Dermis microvascular lymphatic vessel endothelial cell (primary cell): ENCODE measurements around the gene AUTS2. TPM values are rescaled to one million over a fixed set of nuclear protein-coding genes. Genes with fewer than 3 reads are reported as not detected.

Experiments used
- DNase-seq, 2 donors: peaks; one replicate each; pipeline versions ENCODE4 v3.0.0 to v3.0.0-alpha.2; 2010; ENCODE audit warnings: low read depth in 2 of 2
- total RNA-seq: library from RNA; depleted of rRNA; stranded (reverse); fragments of >200 nt; gene quantifications from 2 replicates; pipeline ENCODE4 v1.2.1, GENCODE V29; 2014

The AUTS2 gene
- total RNA-seq, 1 donor from 2014 or later, result 0.51 TPM

DNA sequence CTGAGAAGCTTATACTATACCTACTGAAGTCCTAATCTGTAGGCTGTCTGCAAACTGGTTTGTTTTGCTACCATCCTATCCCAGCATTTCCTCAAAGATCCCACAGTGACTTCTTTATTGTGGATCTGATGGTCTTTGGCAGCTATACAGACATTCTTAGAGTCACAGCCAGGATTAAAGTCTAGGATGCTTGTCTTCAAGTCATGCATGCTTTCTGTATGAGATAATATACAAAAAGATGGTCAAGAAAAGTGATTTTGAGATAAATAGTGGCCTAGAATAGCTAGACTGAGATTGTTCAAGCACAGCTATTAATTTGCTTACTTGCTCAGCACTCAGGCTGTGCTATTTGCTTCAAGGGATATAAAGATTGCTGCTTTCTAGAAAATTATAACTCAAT lies 454.4 kb downstream of the AUTS2 start:
- DNase-seq, result no peak

DNA sequence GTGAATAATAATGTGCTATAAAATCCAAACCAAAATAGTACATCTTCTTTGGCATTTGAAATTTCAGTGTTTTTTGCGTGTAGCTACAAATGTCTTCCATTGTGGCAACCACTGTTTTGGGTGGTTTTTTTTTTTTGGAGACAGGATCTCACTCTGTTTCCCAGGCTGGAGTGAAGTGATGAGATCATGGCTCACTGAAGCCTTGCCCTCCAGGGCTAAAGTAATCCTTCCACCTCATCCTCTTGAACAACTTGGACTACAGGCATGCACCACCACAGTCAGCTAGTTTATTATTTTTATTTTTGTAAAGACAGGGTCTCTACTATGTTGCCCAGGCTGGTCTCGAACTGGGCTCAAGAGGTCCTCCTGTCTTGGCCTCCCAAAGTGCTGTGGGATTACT lies 455.1 kb downstream of the AUTS2 start:
- DNase-seq, result no peak

DNA sequence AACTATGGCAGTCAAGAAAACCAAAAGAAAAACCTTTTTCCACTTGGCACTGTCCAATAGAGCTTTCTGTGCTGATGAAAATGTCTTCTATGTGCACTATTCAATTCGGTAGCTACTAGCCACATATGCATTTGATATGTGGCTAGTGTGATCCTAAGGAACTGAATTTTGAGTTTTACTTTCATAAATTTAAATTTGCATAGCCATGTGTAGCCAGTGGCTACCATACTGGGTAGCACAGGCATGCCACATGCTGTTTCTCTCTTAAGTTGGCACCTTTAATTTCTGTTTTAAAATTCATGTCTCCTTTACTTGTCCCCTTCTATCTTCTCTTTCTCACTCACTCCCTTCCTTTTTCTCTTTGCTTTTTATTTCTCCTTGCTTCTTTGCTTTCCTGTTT lies 455.7 kb downstream of the AUTS2 start:
- no peak for DNase-seq

DNA sequence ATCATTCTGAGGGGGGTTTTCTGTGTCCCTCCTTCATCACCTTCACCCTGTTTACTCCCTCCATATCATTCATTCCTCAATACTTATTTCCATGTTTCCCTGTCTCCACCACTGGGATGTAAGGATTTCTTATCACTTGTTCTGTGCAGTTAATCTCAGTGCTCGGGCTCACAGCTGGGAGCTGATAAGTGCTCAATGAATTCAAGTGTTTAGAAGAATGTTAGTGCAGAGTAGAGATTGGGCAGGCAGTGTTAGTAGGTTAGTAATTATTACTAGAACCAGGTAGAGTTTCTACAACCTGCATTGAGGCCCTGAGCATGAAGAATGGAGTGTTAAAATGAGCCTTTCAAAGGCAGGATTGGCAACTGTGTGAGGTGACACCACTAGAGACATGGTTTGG lies 458.1 kb downstream of the AUTS2 start:
- no peak for DNase-seq

DNA sequence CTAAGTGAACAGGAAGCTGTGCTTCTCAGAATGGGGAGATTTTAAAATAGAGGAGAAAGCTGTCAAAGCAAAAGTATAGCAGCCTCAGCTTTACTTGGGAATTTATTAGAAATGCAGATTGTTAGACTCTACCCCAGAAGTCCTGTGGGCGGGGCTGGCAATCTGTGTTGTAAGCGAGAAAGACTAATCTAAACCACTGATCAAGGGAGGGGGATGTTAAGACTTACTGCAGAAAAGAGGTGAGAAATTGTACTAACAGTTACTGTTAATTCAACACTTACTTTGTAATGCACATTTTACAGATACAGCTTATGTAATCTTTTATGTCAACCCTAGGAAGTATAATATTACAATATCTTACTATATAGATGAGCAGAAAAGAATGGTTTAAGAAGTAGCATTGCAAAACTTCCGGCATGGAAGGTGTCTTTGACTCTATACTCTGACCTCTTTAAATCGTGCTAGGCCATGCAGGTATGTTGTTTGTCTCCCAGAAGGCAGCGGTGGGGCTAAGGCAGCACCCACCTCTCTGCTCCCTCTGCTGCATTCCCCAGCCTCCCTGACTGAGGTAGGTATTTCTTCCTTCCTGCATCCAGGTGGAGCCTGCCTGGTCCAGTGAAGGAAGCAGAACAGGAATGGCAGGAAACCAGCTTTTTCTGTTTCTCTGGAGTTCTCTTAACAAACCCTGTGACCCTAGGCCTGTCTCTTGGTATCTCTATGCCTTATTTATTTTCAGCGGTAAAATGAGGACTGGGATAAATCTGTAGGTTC lies 462.2 kb downstream of the AUTS2 start:
- no peak for DNase-seq

DNA sequence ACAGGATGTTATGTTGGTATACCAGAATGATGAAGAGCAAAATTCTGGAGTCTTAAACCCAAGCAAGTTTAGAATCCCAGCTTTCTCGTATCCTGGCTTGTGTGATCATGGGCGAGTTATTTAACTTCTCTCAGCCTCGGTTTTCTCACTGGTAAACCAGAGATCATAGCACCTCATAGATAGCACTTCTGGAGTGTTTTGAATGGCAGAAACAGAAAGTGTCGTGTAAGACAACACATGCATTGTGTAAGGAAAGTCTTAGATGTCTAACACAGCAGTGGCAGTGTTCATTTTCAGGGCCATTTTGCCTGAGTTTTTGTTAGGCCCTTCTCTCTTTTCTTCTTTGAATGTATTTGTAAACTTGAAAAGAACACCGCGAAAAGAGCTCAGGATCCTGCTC lies 465.1 kb downstream of the AUTS2 start:
- no peak for DNase-seq

DNA sequence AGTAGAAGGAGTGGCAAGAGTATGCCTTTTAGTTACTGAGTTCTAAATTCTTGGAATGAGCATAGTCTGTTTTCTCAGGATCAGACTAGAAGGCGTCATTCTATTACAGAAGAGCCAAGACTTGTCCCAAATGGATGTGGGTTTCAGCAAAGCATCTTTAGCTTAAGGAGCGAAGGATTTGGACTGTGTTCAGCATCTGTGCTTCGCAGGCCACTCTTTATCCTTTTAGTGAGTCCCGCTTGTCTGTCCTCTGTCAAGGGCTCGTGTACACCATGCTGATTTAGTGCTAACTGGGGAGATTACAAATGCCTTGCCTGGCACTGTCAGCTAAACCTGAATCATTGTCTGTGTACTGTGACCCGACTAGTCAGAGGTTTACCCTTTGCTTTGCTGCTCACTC lies 465.7 kb downstream of the AUTS2 start:
- no peak for DNase-seq

DNA sequence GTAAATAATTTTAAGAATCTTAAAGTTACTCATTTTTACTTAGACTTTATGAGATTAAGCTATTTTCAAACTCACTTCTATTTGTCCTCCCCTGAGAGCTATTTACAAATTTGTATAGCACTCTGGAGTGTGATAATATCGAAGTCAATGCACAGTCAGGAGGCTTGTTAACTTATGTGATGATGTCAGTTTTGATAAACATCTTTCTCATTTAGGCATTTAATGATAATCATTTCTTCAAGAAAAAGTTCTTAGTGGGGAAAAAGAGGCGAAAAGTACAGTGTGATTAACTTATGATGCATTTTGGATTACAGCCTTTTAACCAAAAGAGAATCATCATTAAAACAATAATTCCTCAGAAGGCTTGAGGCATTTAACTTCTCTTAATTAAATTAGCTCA lies 468.6 kb downstream of the AUTS2 start:
- DNase-seq, result no peak

DNA sequence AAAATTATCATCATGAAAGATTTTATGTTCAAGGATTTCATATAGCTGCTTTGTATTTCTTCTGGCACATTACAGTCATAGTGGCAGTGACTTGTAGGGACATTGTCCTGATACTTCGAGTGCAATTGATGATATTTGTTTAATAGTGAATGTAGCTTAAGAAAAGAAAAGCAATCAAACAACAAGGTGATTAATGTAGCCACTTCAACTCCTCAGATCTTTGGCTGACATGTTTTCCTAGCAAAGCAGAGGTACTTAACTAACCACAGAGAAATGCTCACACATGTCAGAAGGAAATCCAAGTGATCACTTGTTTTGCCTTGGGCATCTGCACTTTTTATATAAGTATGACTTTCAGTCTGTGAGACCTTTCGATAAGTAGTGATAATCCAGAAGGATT lies 470.3 kb downstream of the AUTS2 start:
- no peak for DNase-seq

DNA sequence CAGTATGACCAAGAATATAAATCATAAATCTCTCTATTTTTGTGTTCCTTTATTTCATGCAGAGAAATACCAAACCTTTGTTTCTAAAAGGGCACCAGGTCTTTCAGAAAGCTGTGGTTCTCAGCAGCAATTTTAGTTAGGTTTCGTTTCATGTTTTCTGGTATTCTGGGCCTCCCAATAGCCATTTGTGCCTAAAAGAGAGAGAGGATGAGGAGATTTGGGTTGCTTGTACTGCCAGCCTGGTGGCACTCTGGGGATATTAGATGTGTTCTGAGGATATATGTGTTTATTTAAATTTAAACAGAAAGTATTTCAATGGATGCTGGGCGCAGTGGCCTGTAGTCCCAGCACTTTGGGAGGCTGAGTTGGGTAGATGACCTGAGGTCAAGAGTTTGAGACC lies 471.7 kb downstream of the AUTS2 start:
- DNase-seq, result no peak

DNA sequence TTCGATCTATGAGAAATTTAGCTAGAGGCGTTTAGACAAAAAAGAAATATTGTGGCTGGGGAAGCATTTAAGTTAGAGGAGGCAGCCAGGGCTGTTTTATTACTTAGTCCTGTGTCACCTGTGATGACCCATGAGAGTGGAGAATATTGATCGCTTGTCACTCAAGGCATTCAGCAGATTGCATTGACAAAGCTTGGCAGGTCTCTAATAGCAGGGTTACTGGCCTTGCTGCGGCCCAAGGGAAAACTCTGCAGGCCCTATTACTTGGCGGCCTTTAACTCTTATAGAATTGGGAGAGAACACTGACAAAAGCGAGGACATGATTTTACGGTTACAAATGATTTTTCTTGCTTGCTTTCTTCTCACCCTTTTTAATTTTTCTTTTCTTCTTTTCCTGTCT lies 473.5 kb downstream of the AUTS2 start:
- DNase-seq, result no peak

DNA sequence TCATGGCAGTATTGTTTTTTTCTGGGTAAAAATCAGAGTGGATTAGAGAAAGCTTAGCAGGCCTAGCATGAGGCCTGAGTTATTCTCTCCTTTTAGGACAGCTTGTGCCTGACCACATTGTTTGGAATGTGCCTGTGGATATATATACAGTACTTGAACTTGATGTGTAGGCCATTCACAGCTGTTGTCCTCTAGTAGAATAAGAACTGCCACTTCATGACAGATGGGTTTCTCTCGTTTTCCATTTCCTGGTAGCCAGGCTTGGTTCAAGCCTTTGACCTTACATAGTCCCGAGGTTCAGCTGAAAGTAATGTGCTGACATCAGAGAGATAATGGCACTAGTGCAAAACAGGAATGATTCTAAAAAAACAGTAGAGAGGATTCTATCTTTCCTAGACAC lies 473.9 kb downstream of the AUTS2 start:
- no peak for DNase-seq

DNA sequence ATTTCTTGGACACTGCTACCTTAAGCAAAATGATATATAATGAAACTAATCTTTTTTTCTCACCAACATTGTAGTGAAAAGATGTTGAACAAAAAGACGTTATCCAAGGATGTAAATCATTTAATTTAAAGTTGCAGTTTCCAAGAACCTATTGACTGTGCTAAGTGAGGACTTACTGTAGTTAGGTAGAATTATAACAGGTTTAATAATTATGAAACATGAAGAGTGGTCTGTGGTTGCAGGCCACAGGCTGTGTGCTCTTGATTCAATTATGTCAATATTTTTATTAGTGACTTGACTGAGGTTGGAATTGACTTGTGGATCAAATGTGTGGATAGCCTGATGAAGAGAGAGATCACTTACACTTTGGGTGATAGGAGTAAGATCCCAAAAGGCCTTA lies 478.1 kb downstream of the AUTS2 start:
- no peak for DNase-seq

DNA sequence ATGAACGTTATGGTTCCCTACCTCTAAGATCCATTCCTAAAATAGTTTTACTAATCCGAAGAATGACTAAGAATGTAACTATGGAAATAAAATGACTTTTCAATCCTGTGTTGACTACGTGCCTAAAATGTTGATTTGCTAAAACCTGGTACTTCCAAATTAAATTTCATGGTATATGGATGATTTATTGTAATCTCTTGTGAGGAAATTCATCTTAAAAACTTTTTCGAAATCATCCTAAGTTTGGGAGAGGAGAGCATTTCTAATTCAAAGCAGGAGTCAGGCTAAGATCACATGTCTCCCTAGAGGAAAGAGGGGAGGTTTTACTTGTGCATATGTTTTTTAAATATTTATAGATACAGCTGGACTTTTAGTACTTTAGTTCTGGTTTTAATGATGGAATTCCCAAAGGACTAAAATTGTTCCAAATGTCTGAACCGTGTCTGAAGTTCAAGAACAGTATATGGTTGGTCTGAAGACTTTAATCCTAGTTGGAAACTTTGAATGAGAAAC lies 483.9 kb downstream of the AUTS2 start:
- no peak for DNase-seq

DNA sequence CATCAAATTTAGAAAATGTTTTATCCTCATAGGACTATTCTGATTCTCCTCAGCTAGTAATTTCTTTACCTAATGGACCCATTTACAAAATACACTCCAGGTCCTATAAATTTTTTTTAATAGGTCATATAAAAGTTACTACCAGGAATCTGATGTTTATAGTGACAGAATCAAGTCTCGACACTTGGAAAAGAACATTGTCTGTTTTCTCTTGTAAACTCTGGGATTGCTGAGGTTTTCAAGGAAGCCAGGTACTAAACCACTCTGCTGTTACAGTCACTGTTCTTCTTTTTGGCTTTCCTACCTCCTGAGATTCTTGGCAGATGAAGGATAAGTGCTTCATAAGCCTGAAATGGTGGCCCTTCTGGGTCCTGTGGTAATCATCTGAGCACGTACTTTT lies 493.1 kb downstream of the AUTS2 start:
- DNase-seq, result no peak

DNA sequence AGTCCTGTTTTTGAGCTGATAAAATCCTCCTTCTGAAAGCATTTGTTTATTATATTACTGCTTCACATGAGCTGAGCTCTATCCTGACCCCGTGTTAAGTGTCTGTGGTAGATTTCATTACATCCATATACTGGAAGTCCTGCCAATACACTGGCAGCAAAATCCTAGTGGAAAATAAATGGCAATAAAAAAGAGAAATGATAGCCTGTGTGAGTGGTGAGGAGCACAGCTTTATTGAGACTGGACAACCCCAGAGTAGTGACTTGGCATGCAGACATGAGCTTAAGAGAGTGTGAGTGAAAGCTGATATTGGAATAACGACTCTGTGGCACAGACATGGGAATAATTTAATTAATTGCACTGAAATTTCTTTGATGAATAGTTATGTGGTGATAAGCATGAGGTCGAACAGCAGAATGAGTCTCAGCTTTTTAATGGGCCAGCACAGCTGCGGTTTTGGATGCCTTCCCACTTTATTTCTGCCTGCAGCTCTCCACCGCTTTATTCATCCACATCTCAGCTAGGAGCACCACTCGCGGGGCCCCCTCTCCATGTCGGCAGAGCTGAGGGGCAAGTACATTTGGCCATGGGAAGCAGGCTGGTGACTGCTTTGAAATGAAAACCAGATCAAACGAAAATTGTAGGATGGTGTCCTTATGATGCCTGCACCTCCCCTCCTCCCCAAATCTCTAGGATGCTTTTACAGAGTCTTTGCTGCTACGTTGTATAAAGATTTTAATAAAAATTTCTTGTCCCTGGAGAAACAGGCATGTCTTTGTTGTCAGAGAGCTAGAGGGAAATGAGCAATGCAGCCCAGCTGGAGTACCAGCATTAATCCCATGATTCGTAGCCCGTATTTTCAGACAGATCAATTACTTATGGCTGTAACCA lies 494.3 kb downstream of the AUTS2 start:
- DNase-seq, result no peak

DNA sequence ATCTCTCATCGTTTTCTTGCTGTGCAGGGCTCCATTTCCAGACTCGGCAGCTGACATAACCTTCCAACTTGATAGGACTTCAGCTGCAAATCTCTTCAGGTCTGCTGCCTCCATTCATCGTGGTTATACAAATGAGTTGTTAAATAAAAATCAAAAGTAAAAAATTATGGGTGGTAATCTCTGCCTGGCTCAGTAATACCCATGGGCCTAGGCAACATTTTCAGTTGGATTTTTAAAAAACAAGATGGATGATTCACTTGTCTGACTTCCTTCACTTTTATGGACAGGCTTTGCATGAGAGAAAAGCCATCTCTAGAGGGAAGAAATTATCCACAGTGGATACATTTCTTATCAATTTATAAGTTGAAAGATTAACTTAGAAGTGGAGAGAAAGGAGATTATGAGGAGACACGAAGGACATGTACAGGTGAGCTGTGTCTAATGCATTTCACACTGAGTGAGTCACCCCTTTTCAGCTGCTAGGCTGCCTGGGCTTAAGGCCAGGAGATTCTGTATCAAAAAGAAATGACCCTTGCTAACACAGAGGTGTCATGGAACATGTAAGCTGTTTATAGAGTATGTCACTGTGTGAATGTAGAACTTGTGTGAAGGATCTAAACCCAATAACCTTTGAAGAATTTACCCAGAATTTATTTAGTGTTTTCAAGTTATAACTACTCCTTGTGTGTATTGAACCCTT lies 495.1 kb downstream of the AUTS2 start:
- no peak for DNase-seq

DNA sequence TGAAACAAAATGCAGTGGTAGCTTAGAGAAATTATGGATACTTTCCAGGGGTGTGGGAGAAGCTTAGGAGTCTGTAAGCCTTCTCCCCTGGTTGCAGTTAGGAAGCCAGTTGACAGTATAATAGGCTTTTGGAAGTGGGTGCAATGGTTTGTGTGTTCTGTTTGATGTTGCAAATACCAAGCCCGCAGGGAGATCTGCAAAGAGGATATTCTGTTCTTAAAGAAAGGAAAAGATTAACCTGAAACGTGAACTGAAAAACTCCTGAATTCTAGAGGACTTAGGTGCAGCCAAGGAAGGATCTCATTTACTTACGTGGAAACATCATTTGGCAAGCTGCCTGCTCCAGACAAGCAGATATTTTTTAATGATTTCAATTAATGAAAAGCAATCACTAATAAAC lies 496.6 kb downstream of the AUTS2 start:
- DNase-seq, result no peak

DNA sequence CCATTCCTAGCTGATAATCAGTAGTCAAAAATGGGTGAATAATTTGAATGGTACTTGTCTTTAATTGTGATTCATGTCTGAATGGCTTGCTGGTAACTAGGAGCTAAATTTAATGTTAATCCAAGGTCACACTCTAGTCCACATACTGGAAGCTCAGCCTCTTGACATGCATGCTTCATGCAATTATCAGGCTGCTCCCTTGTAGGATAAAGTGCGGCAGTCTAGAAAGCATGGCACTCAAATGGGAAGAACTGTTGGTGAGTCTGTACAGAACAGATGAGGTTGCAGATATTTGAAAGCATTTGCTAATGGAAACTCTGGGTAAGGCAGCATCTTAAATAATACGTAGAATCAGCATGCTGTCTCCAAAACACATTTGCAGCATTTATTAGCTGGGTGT lies 499.4 kb downstream of the AUTS2 start:
- no peak for DNase-seq

DNA sequence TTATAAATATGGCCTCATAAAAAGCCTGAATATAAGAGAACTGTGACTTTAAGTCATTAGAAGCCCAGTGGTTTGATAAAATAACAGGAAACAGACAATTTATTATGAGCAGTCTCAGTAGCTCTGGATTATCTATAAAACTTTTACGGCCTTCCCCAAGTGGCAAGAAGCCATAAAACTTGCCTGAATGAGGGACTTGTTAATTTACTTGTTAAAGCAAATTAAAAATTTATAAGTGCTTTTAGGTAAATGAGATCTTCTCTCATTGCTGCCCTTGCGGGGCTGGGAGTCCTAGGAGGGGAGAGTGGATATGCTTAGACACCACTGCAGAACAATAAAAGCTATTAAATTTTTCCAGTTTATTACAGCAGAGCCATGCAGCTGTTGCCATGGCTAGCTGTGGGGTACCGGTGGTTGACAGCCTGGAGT lies 499.9 kb downstream of the AUTS2 start:
- no peak for DNase-seq

DNA sequence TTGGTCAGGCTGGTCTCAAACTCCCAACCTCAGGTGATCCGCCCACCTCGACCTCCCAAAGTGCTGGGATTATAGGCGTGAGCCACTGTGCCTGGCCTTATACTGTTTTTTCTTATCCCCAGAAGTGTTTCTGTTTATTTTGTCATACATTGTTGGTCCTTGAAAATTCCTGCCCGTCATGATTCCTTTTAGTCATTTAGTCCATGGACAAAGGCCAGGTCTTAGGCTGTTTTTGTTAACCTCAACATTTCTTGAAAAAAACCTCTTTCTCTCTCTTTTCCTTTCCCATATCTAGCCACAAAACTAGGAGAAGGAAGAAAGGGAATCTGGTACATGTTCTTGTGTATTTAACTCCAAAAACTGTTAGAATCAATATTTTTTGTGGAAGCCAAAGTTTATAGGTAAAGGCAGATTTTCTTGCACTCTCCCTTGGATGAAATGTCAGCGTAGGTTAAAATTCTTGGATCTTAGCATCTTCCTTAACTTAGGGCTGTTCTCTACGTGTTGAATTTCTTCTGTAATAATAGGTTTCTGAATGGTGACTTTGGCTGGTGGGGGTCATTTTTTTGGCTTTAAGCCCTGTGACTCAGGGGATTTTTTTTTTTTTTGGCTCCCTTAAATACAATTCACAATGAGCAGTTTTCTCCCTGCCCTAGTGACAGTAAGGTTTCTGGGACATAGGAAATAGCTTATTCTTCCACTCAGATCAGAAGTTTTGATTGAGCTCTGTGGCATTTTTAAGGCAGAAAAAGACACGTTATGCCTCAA lies 500.8 kb downstream of the AUTS2 start:
- DNase-seq, result no peak
